ENCODE results near the gene DRAP1.
"Not testable (repeated sequence)": the region's sequence is repeated elsewhere in the genome, so short reads cannot be mapped to it uniquely, and the experiment has no call there.

Gene DRAP1

DNA sequence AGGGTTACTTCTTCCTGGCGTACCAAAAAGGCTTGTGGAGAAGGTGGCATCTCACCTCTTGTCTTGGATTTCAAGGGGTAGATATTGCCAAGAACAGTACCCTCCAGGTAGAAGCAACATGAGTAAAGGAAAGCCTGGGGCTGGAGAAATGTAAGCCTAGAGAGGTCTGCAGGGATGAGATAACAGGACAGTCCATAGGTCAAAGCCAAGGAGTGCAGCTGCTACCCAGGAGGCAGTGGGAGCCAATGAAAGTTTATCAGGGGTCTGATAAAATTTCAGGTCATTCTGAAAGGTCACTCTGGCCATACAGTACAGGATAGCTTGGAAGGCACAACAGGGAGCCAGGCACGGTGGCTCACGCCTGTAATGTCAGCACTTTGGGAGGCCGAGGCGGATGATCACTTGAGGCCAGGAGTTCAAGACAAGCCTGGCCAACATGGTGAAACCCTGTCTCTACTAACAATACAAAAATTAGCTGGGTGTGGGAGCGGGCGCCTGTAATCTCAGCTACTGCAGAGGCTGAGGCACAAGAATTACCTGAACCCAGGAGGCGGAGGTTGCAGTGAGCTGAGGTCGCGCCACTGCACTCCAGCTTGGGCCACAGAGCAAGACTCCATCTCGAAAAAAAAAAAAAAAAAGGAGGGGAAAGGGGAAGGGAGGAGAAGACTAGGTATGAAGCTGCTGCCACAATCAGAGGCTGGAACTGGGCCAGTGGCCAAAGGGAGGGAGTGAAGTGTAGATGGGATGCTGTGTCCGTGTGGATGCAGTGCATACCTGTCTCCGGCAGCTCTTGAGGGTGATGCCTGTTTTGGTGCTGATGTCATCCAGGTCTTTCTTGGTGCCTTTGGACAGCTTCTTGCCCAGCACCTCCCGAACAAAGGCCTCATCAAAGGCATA lies 32.2 kb upstream of the DRAP1 start:
- no peak for DNase-seq (ENCODE audit: low read depth in 3 of 3, low spot score in 1 of 3)

DNA sequence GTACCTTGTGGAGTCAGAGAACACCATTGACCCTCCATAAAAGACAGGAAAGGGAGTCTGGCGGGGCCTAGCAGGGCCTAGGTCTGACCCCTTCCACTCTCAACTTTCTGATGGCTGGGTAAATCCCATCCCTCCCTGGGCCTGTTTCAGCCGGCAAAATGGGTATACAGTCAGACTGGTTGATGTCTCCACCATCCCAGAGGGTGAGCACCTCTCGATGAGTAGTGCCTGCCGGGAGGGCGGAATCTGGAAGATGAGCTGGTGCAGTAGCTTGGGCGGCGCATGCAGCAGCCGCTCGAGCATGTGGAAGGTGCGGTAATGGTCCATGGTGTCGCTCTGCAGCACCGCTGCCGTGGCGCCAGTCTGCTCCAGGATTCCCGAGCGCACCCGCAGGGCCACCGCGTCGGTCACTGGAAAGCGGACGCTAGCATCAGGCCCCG lies 31.5 kb upstream of the DRAP1 start:
- no peak for DNase-seq (ENCODE audit: low read depth in 3 of 3, low spot score in 1 of 3)

DNA sequence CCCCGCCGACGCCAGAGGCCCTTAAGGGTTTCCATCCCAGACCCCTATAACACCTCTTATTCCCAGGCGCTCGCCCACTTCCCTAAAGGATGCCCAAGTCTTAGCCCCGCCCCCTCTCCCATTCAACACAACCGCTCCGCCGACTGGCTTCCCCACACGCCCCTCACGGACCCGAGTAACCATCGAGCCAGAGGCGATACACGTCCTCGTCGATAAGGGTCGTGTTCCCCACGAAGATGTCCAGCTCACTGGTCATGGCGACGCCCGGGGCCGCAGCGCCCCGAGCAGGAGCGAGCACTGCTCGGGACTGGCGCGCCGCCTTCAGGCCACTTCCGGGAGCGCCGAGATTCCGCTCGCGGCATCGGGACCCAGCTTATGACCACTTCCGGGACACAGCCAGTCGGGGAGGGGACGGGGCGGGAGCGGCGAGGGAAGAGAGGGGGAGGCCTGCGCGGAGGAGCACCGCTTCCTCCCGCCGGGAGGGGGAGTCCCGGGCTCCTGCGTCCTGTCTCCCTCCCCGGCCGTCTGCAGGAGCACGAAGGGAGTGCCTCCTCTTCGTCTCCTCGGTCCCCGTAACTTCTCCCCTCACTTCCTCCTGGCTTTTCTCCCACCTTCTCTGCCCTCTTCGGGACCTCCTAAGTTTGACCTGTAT lies 30.9 kb upstream of the DRAP1 start, which contains the start of gene FIBP:
TSS of gene FIBP (minus strand) at position 309 of the 652 bp plus-strand sequence. CDS start at position 256, 53 bp downstream.
- DNase-seq (ENCODE audit: low read depth in 3 of 3, low spot score in 1 of 3) = peak; percentile 90 to 93 (median 91)

DNA sequence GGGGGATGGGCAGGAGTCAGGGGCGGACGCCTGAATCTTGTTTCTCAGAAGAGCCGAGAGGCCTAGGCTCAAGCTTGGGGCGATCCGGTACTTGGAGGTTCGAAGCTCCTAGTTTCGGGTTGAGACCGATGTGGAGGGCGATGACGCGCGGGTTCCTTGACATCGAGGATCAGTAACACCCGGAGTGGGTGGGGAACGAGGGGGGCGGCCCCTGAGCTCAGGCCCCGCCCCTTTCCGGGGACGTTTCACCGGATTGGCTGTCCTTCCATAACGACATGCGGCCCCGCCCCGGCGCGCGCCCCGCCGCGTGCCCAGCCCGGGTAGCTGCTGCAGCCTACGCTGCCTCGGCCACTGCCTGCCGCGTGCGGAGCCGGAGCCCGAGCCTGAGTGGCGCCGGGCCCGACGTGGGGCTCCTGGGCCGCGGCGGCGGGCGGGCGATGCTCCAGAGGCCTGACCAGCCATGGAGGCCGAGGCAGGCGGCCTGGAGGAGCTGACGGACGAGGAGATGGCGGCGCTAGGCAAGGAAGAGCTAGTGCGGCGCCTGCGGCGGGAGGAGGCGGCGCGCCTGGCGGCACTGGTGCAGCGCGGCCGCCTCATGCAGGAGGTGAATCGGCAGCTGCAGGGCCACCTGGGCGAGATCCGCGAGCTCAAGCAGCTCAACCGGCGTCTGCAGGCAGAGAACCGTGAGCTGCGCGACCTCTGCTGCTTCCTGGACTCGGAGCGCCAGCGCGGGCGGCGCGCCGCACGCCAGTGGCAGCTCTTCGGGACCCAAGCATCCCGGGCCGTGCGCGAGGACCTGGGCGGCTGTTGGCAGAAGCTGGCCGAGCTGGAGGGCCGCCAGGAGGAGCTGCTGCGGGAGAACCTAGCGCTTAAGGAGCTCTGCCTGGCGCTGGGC lies 28.7 kb upstream of the DRAP1 start, which contains the start of gene CCDC85B:
TSS of gene CCDC85B (plus strand) at position 350 of the 895 bp plus-strand sequence. CDS start at position 461, 111 bp downstream.
- DNase-seq (ENCODE audit: low read depth in 3 of 3, low spot score in 1 of 3) = peak; percentile 94 to 98 (median 98)

DNA sequence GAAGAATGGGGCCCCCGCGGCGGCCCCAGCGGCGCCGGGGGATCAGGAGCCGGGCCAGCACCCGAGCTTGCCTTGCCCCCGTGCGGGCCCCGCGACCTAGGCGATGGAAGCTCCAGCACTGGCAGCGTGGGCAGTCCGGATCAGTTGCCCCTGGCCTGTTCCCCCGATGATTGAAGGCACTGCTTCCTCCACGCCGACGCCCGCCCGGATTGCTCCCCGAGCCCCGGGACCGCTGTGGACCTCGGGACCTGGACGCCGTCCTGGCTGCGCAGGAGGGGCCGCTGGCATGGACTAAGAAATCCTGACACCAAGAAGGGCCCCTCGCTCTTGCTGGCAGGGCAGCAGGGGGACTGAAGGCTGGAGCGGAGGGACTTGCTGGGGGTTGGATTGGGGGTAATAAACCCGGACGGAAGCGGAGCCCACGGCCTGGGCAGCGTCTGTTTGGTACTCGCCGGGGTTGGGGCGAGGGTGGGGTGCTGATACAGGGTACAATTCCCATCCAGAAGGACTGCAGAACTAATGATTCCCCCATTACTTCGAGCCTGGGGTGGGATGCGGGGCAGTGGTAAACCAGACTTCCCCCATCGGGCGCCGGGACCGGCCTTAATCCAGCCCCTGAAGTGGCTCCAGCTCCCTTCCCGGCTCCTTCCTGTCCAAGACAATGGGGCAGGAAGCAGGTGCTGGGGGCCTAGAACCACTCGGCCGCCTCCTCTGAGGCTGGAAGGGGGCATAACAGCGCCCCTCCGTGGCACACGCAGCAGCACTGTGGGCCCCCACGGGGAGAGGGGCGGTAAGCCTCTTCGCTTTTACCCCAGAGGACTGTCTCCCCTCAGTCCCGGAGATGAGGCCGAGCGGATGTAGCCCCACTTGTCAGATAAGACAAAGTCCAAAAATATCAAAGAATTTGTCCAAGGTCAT lies 27.7 kb upstream of the DRAP1 start:
- peak in 1 of 3 donors; percentile 29 for DNase-seq (ENCODE audit: low read depth in 3 of 3, low spot score in 1 of 3)

DNA sequence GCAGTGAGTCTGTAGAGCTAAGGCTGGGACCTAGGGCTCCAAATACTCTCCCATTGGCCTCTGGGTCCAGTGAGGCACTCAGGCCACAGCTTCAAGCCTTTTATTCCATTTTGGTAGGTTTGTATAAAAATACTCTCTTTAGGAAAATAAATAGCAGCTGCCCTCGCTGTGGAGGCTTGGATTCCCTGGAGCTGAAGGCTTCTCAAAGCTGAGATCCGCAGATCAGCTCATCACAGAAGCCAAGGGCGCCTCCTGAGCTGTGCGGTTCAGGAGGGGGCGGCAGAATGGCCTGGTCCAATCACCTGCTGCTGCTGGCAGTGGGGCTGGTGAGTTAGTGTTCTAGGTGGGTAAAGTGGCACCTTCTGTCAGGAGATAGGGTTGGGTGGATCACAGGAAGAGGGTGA lies 27.1 kb upstream of the DRAP1 start:
- not testable (repeated sequence) for DNase-seq (ENCODE audit: low read depth in 3 of 3, low spot score in 1 of 3)

DNA sequence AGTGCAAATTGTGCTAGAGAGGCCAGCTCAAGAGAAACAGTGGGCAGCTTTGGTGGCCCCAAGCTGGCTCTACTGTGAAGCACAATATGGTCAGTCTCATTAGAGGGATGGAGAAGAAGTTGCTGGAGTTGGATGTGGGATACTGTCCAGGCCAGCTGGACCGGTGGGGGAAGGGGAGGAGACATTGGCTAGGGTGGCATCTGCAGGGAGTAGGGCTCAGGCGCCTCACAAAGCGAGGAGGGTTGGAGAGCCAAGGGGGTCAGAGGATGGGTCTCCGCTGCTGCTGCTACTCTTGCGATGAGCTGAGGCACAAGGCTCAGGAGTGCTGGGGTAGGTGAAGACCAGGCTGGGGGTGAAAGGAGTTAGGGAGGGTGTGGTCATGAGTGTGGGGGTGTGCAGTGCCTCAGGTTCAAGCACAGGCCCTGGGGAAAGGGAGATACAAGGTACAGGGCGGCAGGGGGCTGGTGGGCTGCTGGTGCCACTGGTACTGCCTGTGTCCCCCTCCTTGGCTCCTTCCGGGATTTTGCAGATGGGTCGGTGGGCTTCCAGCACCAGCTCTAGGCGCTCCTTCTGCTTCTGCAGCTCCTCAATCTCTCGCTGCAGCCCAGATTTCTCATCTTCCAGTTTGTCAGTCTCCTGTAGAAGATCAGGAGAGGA lies 26.4 kb upstream of the DRAP1 start:
- DNase-seq (ENCODE audit: low read depth in 3 of 3, low spot score in 1 of 3) = no peak

DNA sequence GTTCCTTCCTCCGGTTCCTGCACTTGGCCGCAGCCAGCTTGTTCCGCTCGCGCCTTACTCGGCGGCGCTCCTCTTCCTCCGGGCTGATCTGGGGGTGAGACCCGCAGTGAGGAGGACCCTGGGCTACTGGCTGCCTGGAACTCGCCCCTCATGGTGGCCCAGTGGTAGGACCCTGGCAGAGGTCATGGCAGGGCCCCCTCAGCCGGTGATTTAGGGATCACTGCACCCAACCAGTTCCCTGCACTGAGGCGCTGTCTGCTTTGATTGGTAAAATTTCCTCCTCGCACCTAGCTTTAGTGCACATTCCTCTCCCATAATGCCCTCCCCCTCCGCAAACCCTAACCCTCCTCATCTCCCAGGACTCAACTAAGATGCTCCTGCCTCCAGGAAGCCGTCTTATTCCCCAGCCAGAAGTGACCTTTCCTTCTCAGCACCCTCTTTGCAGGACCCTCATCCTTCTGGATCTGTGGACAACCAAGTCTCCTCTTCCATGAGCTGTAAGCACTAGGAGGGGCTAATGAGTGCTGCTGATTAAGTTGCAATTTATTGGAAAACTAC lies 25.1 kb upstream of the DRAP1 start:
- DNase-seq (ENCODE audit: low read depth in 3 of 3, low spot score in 1 of 3) = no peak

DNA sequence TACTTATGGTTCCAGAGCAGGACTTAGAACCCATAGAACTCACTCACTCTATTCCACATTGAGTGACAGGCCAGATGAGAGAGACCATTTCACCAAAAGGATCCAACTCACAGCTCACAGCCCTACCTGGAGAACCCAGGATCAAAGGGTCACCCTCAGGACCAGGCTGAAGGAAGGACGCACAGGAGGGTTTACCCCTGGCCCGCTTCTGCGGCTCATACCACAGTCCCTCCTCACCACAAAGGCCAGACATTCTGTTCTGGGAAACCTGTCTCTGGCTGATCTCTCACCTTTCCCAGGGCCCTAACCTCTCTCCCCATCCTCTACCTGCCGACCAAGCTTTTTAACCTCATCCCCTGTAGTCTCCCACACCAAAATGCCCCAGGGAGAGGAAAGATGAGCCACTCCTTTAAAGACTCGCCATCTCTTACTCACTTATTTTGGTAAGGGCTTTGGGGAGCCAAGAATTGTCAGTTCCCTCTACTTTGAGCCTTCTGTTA lies 23.7 kb upstream of the DRAP1 start:
- no peak for DNase-seq (ENCODE audit: low read depth in 3 of 3, low spot score in 1 of 3)

DNA sequence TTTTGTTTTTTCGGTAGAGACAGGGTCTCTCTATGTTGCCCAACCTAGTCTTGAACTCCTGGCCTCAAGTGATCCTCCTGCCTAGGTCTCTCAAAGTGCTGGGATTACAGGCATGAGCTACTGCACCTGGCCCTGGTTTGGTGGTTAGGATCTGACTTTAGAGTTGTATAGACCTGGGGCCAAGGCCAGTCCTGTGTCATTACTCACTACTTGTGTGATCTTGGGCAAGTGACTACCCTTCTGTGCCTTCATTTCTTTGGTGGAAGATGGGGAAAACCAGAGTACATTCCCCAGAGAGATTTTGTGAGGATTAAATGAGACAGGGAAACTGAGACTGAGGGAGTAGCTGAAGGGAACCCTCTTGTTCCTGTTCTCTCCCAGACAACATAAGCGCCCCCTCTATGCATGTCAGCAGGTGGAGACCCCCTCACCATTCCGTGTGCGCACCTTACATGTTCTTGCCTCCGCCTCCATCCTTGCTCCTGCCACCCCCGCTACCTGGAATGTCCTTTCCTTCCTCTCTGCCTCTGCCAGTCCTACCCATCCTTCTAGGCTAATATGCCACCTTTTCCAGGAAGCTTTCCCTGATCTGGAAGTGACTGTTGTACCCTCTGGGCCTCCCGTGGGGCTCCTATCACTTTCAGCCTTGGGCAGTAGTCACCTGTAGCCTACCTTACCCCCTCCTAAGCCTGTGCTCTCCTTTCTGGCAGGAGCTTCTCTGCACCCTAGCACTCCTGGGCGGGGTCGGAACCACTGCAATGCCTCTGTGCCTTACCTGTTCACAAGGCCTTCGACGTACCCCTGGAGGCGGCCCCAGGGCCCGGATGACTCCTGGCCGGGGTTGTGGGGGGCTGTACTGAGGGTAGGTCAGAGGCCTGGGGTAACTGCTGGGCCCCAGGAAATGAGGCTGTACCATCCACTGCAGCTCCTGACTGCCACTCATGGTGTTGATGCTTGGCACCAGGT lies 22.9 kb upstream of the DRAP1 start:
- DNase-seq (ENCODE audit: low read depth in 3 of 3, low spot score in 1 of 3) = no peak

DNA sequence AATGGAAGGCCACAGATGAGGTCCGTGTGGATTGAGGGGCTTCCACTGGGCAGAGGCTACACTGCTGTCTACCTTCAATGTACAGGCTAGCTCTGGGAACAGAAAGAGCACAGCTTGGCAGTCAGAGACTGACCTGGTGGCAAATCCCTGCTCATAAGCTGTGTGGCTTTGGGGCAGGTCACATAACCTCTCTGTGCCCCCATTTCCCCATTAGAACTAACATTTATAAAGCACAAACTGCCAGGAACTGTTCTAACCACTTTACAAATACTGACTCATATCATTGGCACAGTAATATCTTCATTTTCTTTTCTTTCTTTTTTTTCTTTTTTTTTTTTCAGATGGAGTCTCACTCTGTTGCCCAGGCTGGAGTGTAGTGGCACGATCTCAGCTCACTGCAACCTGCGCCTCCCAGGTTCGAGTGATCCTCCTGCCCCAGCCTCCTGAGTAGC lies 22.2 kb upstream of the DRAP1 start:
- no peak for DNase-seq (ENCODE audit: low read depth in 3 of 3, low spot score in 1 of 3)

DNA sequence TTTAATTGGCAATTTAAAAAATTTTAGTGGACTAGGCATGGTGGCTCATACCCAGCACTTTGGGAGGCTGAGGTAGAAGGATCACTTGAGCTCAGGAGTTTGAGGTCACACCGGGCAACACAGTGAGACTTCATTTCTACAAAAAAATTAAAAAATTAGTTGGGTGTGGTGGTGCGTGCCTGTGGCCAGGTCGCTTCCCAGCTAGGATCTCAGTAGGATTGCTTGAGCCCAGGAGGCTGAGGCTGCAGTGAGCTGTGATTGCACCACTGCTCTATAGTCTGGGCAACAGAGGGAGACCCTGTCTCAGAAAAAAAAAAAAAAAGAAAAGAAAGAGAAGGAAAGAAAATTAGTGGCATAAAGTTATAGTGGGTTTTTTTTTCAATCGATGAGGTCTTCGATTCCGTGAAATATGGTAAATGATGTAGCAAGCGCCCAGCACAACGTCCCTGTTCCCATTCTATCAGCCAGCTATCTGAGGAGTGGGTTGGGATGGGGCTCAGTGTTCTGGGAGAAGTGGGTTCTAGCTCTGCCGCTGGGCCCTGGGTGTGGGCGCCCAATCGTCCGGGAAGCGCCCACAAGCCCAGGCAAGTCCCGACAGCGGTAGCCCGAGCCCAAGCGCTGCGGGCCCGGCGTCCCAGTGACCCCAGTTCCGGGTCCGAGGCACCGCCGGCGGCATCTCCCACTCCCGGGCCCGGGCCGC lies 20.4 kb upstream of the DRAP1 start:
- no peak for DNase-seq (ENCODE audit: low read depth in 3 of 3, low spot score in 1 of 3)

DNA sequence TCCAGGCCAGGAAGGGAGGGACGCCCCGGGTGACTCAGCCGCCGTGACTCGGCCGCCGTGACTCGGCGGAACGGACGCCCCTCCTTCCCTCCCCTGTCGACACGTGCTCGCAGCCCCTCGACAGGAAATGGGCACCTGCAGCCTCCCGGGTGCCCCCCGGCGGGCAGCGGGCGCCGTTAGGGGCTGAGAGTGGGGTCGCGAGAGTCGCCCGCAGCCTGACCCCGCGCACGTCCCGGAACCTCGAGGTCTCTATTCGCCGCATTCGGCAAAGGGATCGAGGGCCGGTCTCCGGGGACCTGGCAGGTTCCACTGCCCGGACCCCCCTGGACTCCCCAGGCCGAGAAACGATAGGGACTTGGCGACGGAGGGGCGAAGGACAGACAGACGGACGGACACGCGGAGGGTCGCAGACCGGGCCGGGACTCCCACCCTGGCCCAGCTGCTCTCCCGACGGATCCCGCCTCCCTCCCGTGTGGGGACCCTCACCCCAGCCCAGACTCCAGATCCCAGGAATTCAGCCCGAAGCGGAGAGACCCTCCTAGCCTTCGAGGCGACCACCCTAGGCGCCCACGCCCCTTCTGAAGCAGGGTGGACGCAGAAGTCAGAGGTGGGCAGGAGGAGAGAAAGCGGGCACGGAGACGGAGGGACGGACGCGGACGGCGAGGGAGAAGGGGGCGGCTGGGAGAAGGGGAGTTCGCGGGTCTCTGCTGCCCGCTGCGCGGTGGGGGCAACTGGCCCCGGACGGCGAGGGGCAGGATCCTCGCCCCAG lies 19.7 kb upstream of the DRAP1 start:
- DNase-seq (ENCODE audit: low read depth in 3 of 3, low spot score in 1 of 3) = peak in 2 of 3 donors; percentile 37 to 68

DNA sequence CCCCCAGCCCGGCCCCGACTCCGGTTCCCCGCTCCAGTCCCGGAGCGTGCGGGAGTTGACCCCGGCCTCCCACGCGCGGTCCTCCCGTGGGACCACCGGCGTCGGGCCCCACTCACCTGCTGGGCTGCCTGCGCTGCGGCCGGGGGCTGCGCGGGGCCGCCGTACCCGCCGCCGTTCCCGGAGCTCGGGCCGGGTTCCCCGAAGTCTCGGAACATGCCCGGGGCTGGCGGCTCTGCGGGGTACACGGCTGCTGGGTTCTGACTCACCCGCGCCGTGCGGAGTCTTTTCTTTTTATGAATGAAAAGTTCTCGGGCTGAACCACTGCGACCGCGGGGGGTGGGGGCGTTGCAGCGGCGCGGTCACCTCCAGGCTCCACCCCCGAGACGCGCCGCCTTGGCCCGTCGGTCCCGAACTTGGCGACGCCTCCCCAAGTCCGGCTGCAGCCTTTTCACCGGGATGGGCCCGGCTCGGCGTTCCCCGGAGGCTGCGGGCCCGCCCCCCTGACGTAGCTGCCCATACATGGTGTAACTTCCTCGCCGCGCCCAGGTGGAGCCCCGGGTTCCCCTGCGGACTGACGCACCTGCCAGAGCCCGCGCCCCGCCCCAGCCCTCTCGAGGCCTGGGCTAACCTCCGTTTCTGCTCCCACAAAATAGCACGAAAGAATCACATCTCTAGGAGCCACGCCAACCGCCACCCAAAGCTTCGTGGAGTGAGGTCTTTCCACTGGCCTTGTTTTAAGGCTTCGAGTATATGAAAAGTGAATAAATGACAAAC lies 18.9 kb upstream of the DRAP1 start, which contains the start of gene FOSL1:
TSS of gene FOSL1 (minus strand) at position 264 of the 774 bp plus-strand sequence. CDS start at position 215, 49 bp downstream.
- DNase-seq (ENCODE audit: low read depth in 3 of 3, low spot score in 1 of 3) = peak; percentile 80 to 84 (median 82)

DNA sequence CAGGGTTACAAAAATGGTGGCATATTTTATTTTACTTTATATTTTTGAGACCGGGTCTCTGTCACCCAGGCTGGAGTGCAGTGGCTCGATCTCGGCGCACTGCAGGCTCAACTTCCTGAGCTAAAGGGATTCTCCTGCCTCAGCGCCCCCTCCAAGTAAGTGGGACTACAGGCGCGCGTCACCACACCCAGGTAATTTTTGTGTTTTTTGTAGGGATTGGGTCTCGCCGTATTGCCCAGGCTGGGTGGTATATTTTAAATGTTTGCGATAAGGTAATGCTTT lies 18.4 kb upstream of the DRAP1 start:
- no peak for DNase-seq (ENCODE audit: low read depth in 3 of 3, low spot score in 1 of 3)

DNA sequence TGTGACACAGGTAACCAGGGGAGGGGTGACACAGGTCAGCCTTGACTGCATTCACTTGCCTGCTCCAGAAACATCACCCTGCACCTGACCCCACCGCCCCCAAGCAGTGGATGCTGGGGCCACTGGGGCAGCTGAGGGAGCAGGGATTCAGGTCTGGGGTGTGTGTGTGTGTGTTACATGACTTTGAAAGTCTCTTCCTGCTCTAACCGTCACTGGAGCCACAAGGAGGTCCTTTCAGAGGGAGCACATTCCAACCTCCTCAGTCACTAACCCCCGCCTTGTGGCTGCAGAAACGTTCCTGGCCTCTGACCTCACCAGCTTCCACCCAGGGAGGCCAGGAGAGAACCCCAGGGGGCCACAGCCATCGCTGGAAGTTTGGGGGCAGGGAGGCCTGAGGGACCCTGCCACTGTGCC lies 16.2 kb upstream of the DRAP1 start:
- no peak for DNase-seq (ENCODE audit: low read depth in 3 of 3, low spot score in 1 of 3)
